ENCODE results near the gene TP53AIP1.
A peak's percentile ranks its signal among the peaks of the same experiment; 100 is the strongest.

Gene TP53AIP1

DNA sequence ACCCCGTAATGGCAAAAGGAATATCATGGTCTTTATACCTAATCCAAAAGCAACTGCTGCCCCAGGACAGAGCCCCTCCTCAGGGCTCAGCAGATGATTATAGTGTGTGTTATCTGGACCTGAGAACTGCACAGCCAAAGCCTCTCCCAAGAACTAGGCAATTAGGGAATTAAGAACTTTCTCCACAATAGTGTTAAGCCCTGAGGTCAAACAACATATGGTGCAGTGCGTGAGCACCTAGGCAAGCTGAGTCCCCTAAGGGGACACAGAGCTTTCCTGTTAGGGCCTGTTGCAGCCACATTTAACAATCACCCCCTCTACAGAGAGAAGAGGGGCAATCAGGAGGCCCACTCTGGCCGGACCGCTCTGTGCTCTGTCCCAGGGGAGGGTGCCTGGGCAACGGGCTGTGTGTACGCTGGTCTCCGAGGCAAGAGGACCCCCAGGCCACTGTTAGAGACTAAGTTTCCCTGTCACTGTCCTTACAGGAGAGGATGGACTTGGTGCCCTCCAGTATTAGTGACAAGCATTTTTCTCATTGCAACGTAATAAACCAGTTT, 52.9 kb downstream of the TP53AIP1 start:
- TF ChIP-seq ZNF274 (IDR thresholded peaks at IDR 0.05; ENCODE audit: low read depth, low read length), result no peak
- TF ChIP-seq YY1 (IDR thresholded peaks at IDR 0.05; ENCODE audit: insufficient read depth, insufficient read length), result no peak
- no peak for TF ChIP-seq SUZ12 (IDR thresholded peaks at IDR 0.05; ENCODE audit: extremely low read depth, insufficient read depth, insufficient read length)
- H3K4me3 ChIP-seq (ENCODE audit: insufficient read length, low read depth), result peak overlapping the region; percentile 47
- no peaks in the 10 kb centered on the region for H3K9me3 ChIP-seq (ENCODE audit: insufficient read depth, low read length)
- H3K4me1 ChIP-seq (ENCODE audit: insufficient read depth, insufficient read length), result peaks cover 2% of the 10 kb centered on the region
- no peaks in the 10 kb centered on the region for H3K36me3 ChIP-seq (ENCODE audit: insufficient read depth, insufficient read length, low read length)
- H3K27me3 ChIP-seq (ENCODE audit: insufficient read depth, insufficient read length), result peaks cover 40% of the 10 kb centered on the region
- no peak for DNase-seq (ENCODE audit: low read depth, low spot score)
- H3K9ac ChIP-seq (ENCODE audit: insufficient read length, low read depth), result peak overlapping the region; percentile 8

DNA sequence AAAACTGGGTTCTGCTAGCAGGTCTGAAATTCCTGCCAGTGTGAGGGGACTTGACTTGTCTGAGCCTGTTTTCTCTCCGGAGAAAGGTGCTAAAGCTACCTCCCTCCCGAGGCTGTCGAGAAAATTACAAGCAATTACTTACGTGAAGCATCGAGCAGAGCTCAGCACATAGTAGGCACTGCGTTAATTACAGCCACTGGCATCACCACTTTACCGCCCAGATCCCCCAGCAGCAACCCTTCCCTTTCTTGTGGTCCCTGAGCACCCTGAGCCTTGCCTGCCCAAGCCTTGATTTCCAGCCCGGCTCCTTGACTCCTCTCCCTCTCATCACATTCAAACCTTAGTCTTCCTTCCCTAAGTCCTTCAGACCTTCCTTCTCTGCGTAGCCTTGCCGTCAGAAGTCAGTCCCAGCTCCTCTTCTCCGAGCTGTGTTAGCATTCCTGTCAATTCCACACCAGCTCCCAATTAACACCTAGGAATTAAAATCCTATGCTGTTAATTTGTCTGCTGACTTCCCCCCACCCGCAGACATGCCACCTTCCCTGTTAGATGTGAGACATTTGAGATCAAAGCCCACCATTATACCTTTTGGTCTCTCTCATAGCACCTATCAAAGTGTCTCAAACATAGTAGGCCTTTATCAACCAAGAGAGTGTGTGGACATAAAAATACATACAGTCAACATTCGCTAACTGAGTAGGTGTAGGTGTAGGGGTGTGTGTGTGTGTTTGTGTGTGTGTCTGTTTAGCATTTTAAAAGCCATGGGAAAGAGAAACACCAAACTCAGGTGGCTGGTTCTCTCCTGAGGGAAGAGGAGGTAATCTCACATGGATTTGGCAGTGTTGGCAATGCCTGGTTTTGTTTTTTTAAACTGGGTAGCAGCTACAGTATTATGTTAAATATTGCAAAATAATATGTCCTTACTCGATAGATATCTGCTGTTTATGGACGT, 54.4 kb downstream of the TP53AIP1 start:
- no peaks in the 10 kb centered on the region for H3K36me3 ChIP-seq (ENCODE audit: insufficient read depth, insufficient read length, low read length)
- H3K9me3 ChIP-seq (ENCODE audit: insufficient read depth, low read length), result no peaks in the 10 kb centered on the region
- no peak for DNase-seq (ENCODE audit: low read depth, low spot score)
- peaks cover 40% of the 10 kb centered on the region for H3K27me3 ChIP-seq (ENCODE audit: insufficient read depth, insufficient read length)
- H3K9ac ChIP-seq (ENCODE audit: insufficient read length, low read depth), result no peak overlapping the region
- no peak for TF ChIP-seq SUZ12 (IDR thresholded peaks at IDR 0.05; ENCODE audit: extremely low read depth, insufficient read depth, insufficient read length)
- TF ChIP-seq YY1 (IDR thresholded peaks at IDR 0.05; ENCODE audit: insufficient read depth, insufficient read length), result no peak
- TF ChIP-seq ZNF274 (IDR thresholded peaks at IDR 0.05; ENCODE audit: low read depth, low read length), result no peak
- H3K4me1 ChIP-seq (ENCODE audit: insufficient read depth, insufficient read length), result peaks cover 2% of the 10 kb centered on the region
- H3K4me3 ChIP-seq (ENCODE audit: insufficient read length, low read depth), result no peak overlapping the region

DNA sequence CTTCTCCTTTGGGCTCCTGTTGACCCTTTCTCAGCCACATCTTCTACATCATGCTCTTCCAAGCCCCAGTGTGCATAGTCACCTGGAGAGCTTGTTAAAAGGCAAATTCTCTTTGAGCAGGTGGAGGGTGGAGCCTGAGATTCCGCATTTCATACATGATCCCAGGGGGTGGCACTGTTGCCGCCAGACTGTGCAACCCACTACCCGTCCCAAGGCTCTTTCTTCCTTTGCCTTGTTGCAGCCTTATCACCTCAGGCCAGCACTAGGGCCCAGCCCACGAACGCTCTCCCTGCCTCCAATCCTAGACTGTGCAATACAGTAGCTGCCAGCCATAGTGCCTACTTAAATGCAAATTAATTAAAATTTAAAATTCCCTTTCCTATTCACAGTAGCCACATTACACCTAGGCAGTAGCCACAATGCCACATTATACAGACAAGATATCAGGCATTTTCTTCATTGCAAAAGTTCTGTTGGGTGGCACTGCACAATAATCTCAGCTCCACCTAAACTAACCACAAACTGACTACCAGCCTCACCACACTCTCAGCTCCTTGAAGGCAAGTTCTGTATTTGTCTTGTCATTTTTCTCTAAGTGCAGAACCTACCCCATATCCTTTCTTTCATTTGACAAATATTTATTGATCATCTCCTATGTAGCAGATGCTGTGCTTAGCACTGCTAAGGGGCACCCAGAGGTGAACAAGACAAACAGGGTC, 56.1 kb downstream of the TP53AIP1 start:
- Histone ChIP-seq H3K9me3 (ENCODE audit: insufficient read depth, low read length) (no peaks in the 10 kb centered on the region), H3K4me3 (ENCODE audit: insufficient read length, low read depth) (no peak overlapping the region), H3K9ac (ENCODE audit: insufficient read length, low read depth) (no peak overlapping the region), H3K4me1 (ENCODE audit: insufficient read depth, insufficient read length) (peaks cover 2% of the 10 kb centered on the region), H3K27me3 (ENCODE audit: insufficient read depth, insufficient read length) (peaks cover 32% of the 10 kb centered on the region), H3K36me3 (ENCODE audit: insufficient read depth, insufficient read length, low read length) (no peaks in the 10 kb centered on the region)
- DNase-seq (ENCODE audit: low read depth, low spot score), result no peak
- TF ChIP-seq ZNF274 (IDR thresholded peaks at IDR 0.05; ENCODE audit: low read depth, low read length) (no peak), YY1 (IDR thresholded peaks at IDR 0.05; ENCODE audit: insufficient read depth, insufficient read length) (no peak), SUZ12 (IDR thresholded peaks at IDR 0.05; ENCODE audit: extremely low read depth, insufficient read depth, insufficient read length) (no peak)

Measured in NT2/D1 (cell line).